ENCODE measurements around the gene DUT.

- TF ChIP-seq CTCF (IDR thresholded peaks at IDR 0.05; ENCODE audit: insufficient read depth, low read length): peak; percentile 62
- TF ChIP-seq POLR2AphosphoS5 (IDR thresholded peaks at IDR 0.05; ENCODE audit: low read depth): no peak
Measured at GRCh38 chr15:48285329-48286214, 45.7 kb upstream of the DUT start.
